Measurements from ENCODE around the gene CYFIP2. TPM values are rescaled to one million over a fixed set of nuclear protein-coding genes. Genes with fewer than 3 reads are reported as not detected.

The CYFIP2 gene
- total and polyA plus RNA-seq, 2 donors (not counting 1 experiment from before 2014, with no cell fraction given) = 5.0 to 27.6 TPM

- no peak overlapping the region for H3K27ac ChIP-seq (ENCODE audit: insufficient read depth, low read length)
- H3K79me2 ChIP-seq (ENCODE audit: control insufficient read depth, insufficient read depth, low read length) = no peaks in the 10 kb centered on the region
- H3K27me3 ChIP-seq (ENCODE audit: control insufficient read depth, insufficient read depth, low read length) = no peaks in the 10 kb centered on the region
- no peaks in the 10 kb centered on the region for H3K9me3 ChIP-seq (ENCODE audit: control insufficient read depth, insufficient read depth, low read depth, low read length)
- DNase-seq (ENCODE audit: low read depth in 2 of 2) = no peak
- no peak for TF ChIP-seq CTCF (conservative IDR thresholded peaks at IDR 0.05 in 1 of 2, IDR thresholded peaks at IDR 0.05 in 1 of 2; ENCODE audit: low read depth in 1 of 2, low read length in 2 of 2)
- TF ChIP-seq EZH2 (IDR thresholded peaks at IDR 0.05; ENCODE audit: low read length, missing control alignments) = no peak
- no peaks in the 10 kb centered on the region for H3K36me3 ChIP-seq (ENCODE audit: control insufficient read depth, insufficient read depth, low read length)
- H2AFZ ChIP-seq (ENCODE audit: low read length) = no peak overlapping the region
- H3K9ac ChIP-seq (ENCODE audit: insufficient read depth, low read length) = no peak overlapping the region
- H3K4me3 ChIP-seq (replicated peaks in 1 of 4; ENCODE audit: control extremely low read depth in 1 of 4, insufficient read depth in 1 of 4, low read depth in 3 of 4, low read length in 4 of 4) = no peak overlapping the region
- no peaks in the 10 kb centered on the region for H4K20me1 ChIP-seq (ENCODE audit: control insufficient read depth, extremely low read depth, insufficient read depth, low read length)
- H3K4me2 ChIP-seq (ENCODE audit: extremely low read depth, insufficient read depth, low read length) = no peak overlapping the region
- peaks cover 4% of the 10 kb centered on the region for H3K4me1 ChIP-seq (ENCODE audit: control insufficient read depth, extremely low read depth, insufficient read depth, low read length)
Observed at GRCh38 chr5:157285310-157286035, 19.6 kb downstream of the CYFIP2 start.

GRCh38 chr5:157286761-157287211 lies 20.9 kb downstream of the CYFIP2 start:
- H3K79me2 ChIP-seq (ENCODE audit: control insufficient read depth, insufficient read depth, low read length) = no peaks in the 10 kb centered on the region
- H2AFZ ChIP-seq (ENCODE audit: low read length) = no peak overlapping the region
- no peaks in the 10 kb centered on the region for H3K36me3 ChIP-seq (ENCODE audit: control insufficient read depth, insufficient read depth, low read length)
- no peak for DNase-seq (ENCODE audit: low read depth in 2 of 2)
- TF ChIP-seq EZH2 (IDR thresholded peaks at IDR 0.05; ENCODE audit: low read length, missing control alignments) = no peak
- no peak for TF ChIP-seq CTCF (conservative IDR thresholded peaks at IDR 0.05 in 1 of 2, IDR thresholded peaks at IDR 0.05 in 1 of 2; ENCODE audit: low read depth in 1 of 2, low read length in 2 of 2)
- H3K27ac ChIP-seq (ENCODE audit: insufficient read depth, low read length) = no peak overlapping the region
- no peaks in the 10 kb centered on the region for H3K9me3 ChIP-seq (ENCODE audit: control insufficient read depth, insufficient read depth, low read depth, low read length)
- no peaks in the 10 kb centered on the region for H3K27me3 ChIP-seq (ENCODE audit: control insufficient read depth, insufficient read depth, low read length)
- no peak overlapping the region for H3K4me2 ChIP-seq (ENCODE audit: extremely low read depth, insufficient read depth, low read length)
- no peaks in the 10 kb centered on the region for H4K20me1 ChIP-seq (ENCODE audit: control insufficient read depth, extremely low read depth, insufficient read depth, low read length)
- no peak overlapping the region for H3K4me3 ChIP-seq (replicated peaks in 1 of 4; ENCODE audit: control extremely low read depth in 1 of 4, insufficient read depth in 1 of 4, low read depth in 3 of 4, low read length in 4 of 4)
- no peak overlapping the region for H3K9ac ChIP-seq (ENCODE audit: insufficient read depth, low read length)
- H3K4me1 ChIP-seq (ENCODE audit: control insufficient read depth, extremely low read depth, insufficient read depth, low read length) = peaks cover 5% of the 10 kb centered on the region

- H3K4me2 ChIP-seq (ENCODE audit: extremely low read depth, insufficient read depth, low read length) = no peak overlapping the region
- no peaks in the 10 kb centered on the region for H3K27me3 ChIP-seq (ENCODE audit: control insufficient read depth, insufficient read depth, low read length)
- DNase-seq (ENCODE audit: low read depth in 2 of 2) = no peak
- no peaks in the 10 kb centered on the region for H3K9me3 ChIP-seq (ENCODE audit: control insufficient read depth, insufficient read depth, low read depth, low read length)
- no peaks in the 10 kb centered on the region for H4K20me1 ChIP-seq (ENCODE audit: control insufficient read depth, extremely low read depth, insufficient read depth, low read length)
- TF ChIP-seq EZH2 (IDR thresholded peaks at IDR 0.05; ENCODE audit: low read length, missing control alignments) (no peak), CTCF (conservative IDR thresholded peaks at IDR 0.05 in 1 of 2, IDR thresholded peaks at IDR 0.05 in 1 of 2; ENCODE audit: low read depth in 1 of 2, low read length in 2 of 2) (no peak)
- no peak overlapping the region for H3K4me3 ChIP-seq (replicated peaks in 1 of 4; ENCODE audit: control extremely low read depth in 1 of 4, insufficient read depth in 1 of 4, low read depth in 3 of 4, low read length in 4 of 4)
- H3K4me1 ChIP-seq (ENCODE audit: control insufficient read depth, extremely low read depth, insufficient read depth, low read length) = peaks cover 5% of the 10 kb centered on the region
- H2AFZ ChIP-seq (ENCODE audit: low read length) = no peak overlapping the region
- no peak overlapping the region for H3K9ac ChIP-seq (ENCODE audit: insufficient read depth, low read length)
- H3K36me3 ChIP-seq (ENCODE audit: control insufficient read depth, insufficient read depth, low read length) = no peaks in the 10 kb centered on the region
- no peak overlapping the region for H3K27ac ChIP-seq (ENCODE audit: insufficient read depth, low read length)
- H3K79me2 ChIP-seq (ENCODE audit: control insufficient read depth, insufficient read depth, low read length) = no peaks in the 10 kb centered on the region
Observed at GRCh38 chr5:157288405-157289163, 22.7 kb downstream of the CYFIP2 start.

Data from fibroblast of lung (primary cell).